ENCODE data around the gene TMEM266. TPM values are rescaled to one million over a fixed set of nuclear protein-coding genes. Genes with fewer than 3 reads are reported as not detected.

TMEM266 gene
- total and polyA plus RNA-seq, 9 donors, result 0.13 to 0.95 (median 0.47) TPM

DNA sequence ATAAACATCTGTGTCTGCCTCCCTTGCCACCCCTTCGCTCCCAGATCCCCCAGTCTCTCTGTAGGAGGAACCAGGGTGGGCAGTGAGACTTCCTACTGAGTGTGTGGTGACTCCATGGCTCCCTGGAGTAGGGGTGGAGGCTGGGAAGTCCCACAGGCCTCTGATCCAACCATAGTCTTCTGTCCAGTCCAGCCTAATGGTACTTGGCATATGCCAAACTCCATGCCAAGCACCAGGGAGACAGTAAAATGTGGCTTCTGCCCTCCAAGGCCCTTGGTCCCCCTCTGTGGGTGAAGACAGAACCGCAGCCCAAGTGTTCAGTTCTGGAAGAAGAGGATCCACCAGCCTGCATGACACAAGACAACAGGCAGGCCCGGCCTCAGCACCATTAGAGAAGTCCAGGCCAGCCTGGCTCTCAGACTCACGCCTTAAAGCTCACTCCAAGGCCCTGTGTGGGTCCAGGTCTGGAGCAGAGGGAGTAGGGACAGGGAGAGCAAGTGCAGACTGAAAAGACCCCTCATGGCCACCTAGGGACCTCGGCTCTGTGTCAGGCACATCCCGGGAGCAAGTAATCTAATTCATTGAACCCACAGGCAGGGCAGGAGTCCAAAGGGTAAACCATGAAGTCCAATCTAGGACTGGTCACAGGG, 138.8 kb downstream of the TMEM266 start:
- Histone ChIP-seq H3K4me3 (ENCODE audit: low read length) (no peak overlapping the region), H3K4me1 (ENCODE audit: control insufficient read depth, insufficient read depth, low read length) (peaks cover 8% of the 10 kb centered on the region), H3K9me3 (replicated peaks; ENCODE audit: control insufficient read depth, low read depth, low read length) (no peaks in the 10 kb centered on the region)

DNA sequence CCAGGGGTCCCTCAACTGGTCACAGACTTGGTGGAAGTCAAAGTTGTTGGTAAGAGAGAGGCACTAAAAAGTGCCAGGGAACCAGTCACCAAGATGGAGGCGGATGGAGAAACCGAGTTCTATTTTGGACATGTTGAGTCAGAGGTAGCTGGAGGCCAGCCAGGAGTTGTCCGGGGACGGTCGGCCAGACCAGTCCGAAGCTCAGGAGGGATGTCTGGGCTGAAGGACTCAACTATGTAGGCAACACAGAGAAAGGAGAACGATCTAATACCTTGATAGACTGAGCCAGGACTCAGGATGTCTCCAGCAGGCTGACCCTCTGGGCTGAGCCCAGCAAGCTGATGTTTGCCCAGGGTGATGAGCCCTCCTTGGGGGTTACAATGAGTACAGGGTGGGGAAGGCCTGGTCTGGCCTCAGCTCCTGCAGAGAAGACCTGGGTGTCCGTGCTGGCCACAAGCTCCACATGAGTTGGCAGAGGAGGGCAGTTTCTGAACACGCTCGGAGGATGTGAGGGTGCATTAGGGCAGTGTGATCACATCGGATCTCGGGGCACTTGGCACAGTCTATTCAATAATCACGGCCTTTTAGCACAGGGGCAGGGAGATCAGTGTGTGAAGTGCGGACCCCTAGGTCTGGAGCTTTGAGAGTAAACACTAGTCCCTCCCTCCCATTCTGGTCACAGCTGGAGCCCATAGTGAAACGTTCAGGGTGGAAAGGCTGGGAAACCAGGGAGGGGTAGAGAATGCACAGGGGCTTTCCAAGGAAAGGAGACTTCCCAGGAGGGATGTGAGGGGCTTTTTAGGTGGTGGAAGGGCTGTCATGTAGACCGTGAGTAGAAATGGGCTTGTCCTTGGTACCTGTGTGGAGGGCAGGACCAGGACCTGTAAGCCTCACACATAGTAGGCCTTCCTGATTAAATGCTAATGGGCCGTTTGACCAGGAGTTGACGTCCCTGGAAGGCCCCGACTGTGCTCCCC, 139.6 kb downstream of the TMEM266 start:
- DNase-seq, result no peak
- H3K27me3 ChIP-seq (ENCODE audit: control insufficient read depth, insufficient read depth, low read length), result no peaks in the 10 kb centered on the region
- H3K4me1 ChIP-seq (ENCODE audit: control insufficient read depth, insufficient read depth, low read length), result peaks cover 8% of the 10 kb centered on the region
- no peaks in the 10 kb centered on the region for H3K36me3 ChIP-seq (ENCODE audit: control insufficient read depth, insufficient read depth, low read length)
- no peak overlapping the region for H3K27ac ChIP-seq (ENCODE audit: low read length)
- H3K9me3 ChIP-seq (replicated peaks; ENCODE audit: control insufficient read depth, low read depth, low read length), result no peaks in the 10 kb centered on the region
- no peak overlapping the region for H3K4me3 ChIP-seq (ENCODE audit: low read length)
- WGBS (ENCODE audit: insufficient coverage), result 73% methylated on average over 14 of the region's 19 CpGs

More for the DNA sequence above, 138.8 kb downstream of the TMEM266 start:
- WGBS (ENCODE audit: insufficient coverage), result 96% methylated on average over 3 of the region's 6 CpGs
- DNase-seq, result no peak
- no peaks in the 10 kb centered on the region for H3K27me3 ChIP-seq (ENCODE audit: control insufficient read depth, insufficient read depth, low read length)
- H3K27ac ChIP-seq (ENCODE audit: low read length), result no peak overlapping the region
- no peaks in the 10 kb centered on the region for H3K36me3 ChIP-seq (ENCODE audit: control insufficient read depth, insufficient read depth, low read length)

- peaks cover 11% of the 10 kb centered on the region for H3K4me1 ChIP-seq (ENCODE audit: control insufficient read depth, insufficient read depth, low read length)
- H3K36me3 ChIP-seq (ENCODE audit: control insufficient read depth, insufficient read depth, low read length), result no peaks in the 10 kb centered on the region
Observed at GRCh38 chr15:76200083-76200465, 140.3 kb downstream of the TMEM266 start.

GRCh38 chr15:76200641-76201105, 140.9 kb downstream of the TMEM266 start:
- Histone ChIP-seq H3K4me1 (ENCODE audit: control insufficient read depth, insufficient read depth, low read length) (peaks cover 11% of the 10 kb centered on the region), H3K36me3 (ENCODE audit: control insufficient read depth, insufficient read depth, low read length) (no peaks in the 10 kb centered on the region), H3K27ac (ENCODE audit: low read length) (no peak overlapping the region), H3K27me3 (ENCODE audit: control insufficient read depth, insufficient read depth, low read length) (no peaks in the 10 kb centered on the region), H3K9me3 (replicated peaks; ENCODE audit: control insufficient read depth, low read depth, low read length) (no peaks in the 10 kb centered on the region), H3K4me3 (ENCODE audit: low read length) (no peak overlapping the region)
- 43% methylated on average over 2 of the region's 5 CpGs for WGBS (ENCODE audit: insufficient coverage)
- DNase-seq, result no peak

More at GRCh38 chr15:76200083-76200465, 140.3 kb downstream of the TMEM266 start:
- Histone ChIP-seq H3K4me3 (ENCODE audit: low read length) (no peak overlapping the region), H3K27ac (ENCODE audit: low read length) (no peak overlapping the region), H3K9me3 (replicated peaks; ENCODE audit: control insufficient read depth, low read depth, low read length) (no peaks in the 10 kb centered on the region), H3K27me3 (ENCODE audit: control insufficient read depth, insufficient read depth, low read length) (no peaks in the 10 kb centered on the region)
- no peak for DNase-seq
- WGBS (ENCODE audit: insufficient coverage), result 88% methylated on average over 6 of the region's 6 CpGs

GRCh38 chr15:76201536-76202255, 141.9 kb downstream of the TMEM266 start:
- Histone ChIP-seq H3K27me3 (ENCODE audit: control insufficient read depth, insufficient read depth, low read length) (no peaks in the 10 kb centered on the region), H3K4me3 (ENCODE audit: low read length) (no peak overlapping the region), H3K9me3 (replicated peaks; ENCODE audit: control insufficient read depth, low read depth, low read length) (no peaks in the 10 kb centered on the region), H3K4me1 (ENCODE audit: control insufficient read depth, insufficient read depth, low read length) (peaks cover 8% of the 10 kb centered on the region), H3K27ac (ENCODE audit: low read length) (no peak overlapping the region), H3K36me3 (ENCODE audit: control insufficient read depth, insufficient read depth, low read length) (peaks cover 2% of the 10 kb centered on the region)
- 84% methylated on average over 5 of the region's 6 CpGs for WGBS (ENCODE audit: insufficient coverage)
- DNase-seq, result no peak

GRCh38 chr15:76203346-76204108, 143.7 kb downstream of the TMEM266 start:
- WGBS (ENCODE audit: insufficient coverage), result 94% methylated on average over 18 of the region's 23 CpGs
- Histone ChIP-seq H3K36me3 (ENCODE audit: control insufficient read depth, insufficient read depth, low read length) (peaks cover 5% of the 10 kb centered on the region), H3K4me1 (ENCODE audit: control insufficient read depth, insufficient read depth, low read length) (peaks cover 11% of the 10 kb centered on the region), H3K9me3 (replicated peaks; ENCODE audit: control insufficient read depth, low read depth, low read length) (no peaks in the 10 kb centered on the region), H3K27ac (ENCODE audit: low read length) (no peak overlapping the region), H3K27me3 (ENCODE audit: control insufficient read depth, insufficient read depth, low read length) (no peaks in the 10 kb centered on the region), H3K4me3 (ENCODE audit: low read length) (no peak overlapping the region)
- DNase-seq, result no peak

DNA sequence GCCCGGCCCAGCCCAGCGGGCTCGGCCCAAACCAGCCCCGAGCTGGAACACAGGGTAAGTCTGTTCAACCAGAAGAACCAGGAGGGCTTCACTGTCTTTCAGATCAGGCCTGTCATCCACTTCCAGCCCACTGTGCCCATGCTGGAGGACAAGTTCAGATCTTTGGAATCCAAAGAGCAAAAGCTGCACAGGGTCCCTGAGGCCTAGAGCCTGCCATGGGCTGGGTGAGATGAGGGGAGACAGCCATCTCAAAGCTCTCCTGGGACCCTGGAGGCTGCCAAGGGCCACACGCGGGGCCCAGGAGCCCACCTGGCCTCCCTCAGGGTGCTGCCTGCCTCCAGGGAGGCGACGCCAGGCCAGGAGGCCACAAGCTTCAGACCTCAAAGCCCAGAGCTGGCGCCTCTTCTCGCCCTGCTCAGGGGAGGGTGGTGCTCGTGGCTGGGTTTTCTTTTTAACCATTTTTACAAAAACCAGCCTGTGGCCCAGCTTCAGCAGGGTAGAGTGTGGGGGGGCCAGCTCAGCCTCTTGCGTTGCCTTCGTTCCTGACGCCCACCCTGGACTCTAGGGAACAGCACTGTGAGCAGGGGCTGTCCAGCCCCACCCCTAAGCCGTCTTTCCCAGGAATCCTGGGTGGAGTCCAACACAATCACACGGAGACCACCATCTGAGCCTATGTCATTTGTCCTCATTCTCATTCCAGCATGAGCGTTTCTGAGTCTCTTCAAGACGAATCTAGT, 144.5 kb downstream of the TMEM266 start:
- peaks cover 11% of the 10 kb centered on the region for H3K4me1 ChIP-seq (ENCODE audit: control insufficient read depth, insufficient read depth, low read length)
- H3K27ac ChIP-seq (ENCODE audit: low read length), result no peak overlapping the region
- H3K9me3 ChIP-seq (replicated peaks; ENCODE audit: control insufficient read depth, low read depth, low read length), result no peaks in the 10 kb centered on the region
- H3K36me3 ChIP-seq (ENCODE audit: control insufficient read depth, insufficient read depth, low read length), result peaks cover 7% of the 10 kb centered on the region
- DNase-seq, result no peak
- no peak overlapping the region for H3K4me3 ChIP-seq (ENCODE audit: low read length)
- H3K27me3 ChIP-seq (ENCODE audit: control insufficient read depth, insufficient read depth, low read length), result no peaks in the 10 kb centered on the region
- 62% methylated on average over 9 of the region's 18 CpGs for WGBS (ENCODE audit: insufficient coverage)

DNA sequence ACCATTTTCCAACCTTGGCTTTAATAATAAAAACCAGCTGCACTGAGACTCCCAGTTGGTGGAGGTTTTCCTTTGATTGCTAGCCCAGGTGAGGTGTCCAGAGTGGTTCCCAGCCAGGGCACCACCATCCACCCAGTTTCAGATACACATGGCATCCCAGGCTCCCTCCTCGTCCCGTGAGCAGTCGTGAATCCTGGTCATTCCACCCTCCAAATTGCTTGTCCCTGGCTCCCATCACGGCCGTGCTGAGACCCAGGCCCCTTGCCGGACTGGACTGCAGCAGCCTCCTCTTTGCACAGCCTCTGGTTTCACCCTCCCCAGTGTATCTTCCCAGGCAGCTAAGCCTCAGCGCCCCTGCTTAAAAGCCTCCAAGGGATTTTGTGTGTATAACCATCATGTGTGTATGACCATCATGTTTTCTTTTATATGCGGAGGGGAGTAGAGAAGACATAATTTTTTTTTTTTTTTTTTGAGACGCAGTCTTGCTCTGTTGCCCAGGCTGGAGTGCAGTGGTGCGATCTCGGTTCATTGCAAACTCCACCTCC, 145.2 kb downstream of the TMEM266 start:
- Histone ChIP-seq H3K9me3 (replicated peaks; ENCODE audit: control insufficient read depth, low read depth, low read length) (no peaks in the 10 kb centered on the region), H3K27ac (ENCODE audit: low read length) (no peak overlapping the region), H3K27me3 (ENCODE audit: control insufficient read depth, insufficient read depth, low read length) (no peaks in the 10 kb centered on the region), H3K36me3 (ENCODE audit: control insufficient read depth, insufficient read depth, low read length) (peaks cover 13% of the 10 kb centered on the region), H3K4me1 (ENCODE audit: control insufficient read depth, insufficient read depth, low read length) (peaks cover 11% of the 10 kb centered on the region), H3K4me3 (ENCODE audit: low read length) (no peak overlapping the region)
- DNase-seq, result no peak
- WGBS (ENCODE audit: insufficient coverage), result 71% methylated on average over 6 of the region's 11 CpGs
